Glomerular visceral epithelial cell (primary cell): ENCODE data around the gene CDC42EP4.
"Not testable (repeated sequence)": the region's sequence is repeated elsewhere in the genome, so short reads cannot be mapped to it uniquely, and the experiment has no call there.

ENCODE experiments used
- DNase-seq: peaks from one replicate; pipeline ENCODE4 v3.0.0-alpha.2; 2016; ENCODE audit errors: extremely low spot score

CDC42EP4 gene

DNA sequence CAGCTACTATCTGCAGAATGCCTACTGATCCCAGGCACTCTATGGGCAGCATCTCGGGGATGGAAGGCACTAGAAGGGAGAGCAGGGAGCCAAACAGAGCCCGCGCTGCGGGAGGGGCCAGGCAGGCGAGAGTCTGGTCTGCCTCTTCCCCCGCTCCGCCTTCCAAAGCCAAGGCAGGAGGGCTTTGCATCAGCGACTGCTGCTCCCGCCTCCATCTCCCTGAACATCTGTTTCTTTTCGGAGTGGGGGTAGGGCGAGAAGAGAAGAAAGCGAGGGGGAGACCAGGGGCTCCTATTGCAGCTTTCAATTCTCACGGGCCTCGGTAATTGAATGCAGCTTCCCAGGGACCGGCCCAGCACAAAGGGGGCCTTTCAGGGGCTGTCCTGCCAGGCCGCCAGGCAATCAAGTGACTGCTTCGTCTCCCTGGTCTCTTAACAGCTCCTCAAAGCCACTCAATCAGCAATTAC, 31.4 kb upstream of the CDC42EP4 start:
- DNase-seq = peak; percentile 66

DNA sequence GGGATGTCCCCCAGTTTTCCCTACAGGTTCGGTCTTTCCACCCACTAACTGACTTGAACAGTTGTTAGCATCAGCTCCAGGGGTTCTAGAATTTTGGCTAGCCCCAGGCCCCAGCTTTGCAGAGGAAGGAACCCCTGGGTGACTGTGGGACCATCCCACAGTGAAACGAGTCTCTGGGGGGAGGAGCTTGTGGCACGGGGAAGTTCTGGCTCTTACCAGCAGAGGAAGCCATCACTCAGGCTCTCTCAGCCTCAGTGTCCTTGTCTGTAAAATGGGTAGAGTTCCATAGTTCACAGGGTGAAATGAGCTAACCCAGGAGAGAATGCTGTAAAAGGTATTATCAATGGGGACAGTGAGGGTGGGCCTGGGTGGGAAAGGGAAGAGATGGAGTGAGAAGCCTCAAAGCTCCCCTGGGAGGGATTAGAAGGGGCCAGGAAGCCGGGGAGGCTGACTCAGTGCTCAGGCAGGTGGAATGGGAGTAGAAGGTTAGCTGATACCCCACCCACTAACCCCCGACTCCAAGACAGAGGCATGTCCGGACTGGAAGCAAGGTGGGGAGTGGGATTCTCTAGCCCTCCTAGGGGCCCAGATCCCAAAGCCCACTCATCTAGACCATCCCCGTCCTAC, 30.9 kb upstream of the CDC42EP4 start:
- DNase-seq = peak; percentile 67

GRCh38 chr17:73342050-73342522, 30.3 kb upstream of the CDC42EP4 start:
- peak; percentile 94 for DNase-seq

DNA sequence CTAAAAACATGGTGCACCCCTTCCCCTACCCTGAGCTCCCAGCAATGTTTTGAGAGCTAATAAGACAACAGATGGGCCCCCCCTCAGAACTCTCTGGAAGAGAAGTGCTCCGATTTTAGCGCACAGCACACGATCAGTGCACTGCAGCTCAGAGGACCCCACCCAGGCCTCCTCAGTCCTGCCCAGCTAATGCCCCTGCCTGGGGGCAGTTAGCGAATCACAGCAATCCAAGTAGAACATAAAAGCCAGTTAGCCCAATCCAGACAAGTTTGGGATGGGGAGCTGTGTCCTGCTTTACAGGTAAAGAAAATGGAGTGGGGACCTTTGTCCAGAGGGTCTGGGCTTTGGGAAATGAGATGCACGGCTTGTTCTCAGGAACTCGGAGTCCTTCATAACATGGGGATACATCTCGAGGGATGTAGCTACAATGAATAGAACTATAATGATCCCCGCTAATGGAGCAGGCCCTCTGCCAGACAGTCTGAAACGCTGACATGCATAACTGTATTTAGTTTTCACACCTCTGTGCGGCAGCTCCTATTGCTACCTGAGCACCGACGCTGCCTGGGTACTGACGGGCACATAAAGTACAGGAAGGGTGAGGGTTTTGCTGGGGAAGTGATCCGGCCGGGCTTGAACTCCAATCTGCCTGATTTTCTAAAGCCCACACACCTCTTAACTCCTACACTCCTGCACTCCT, 29.7 kb upstream of the CDC42EP4 start:
- no peak for DNase-seq

DNA sequence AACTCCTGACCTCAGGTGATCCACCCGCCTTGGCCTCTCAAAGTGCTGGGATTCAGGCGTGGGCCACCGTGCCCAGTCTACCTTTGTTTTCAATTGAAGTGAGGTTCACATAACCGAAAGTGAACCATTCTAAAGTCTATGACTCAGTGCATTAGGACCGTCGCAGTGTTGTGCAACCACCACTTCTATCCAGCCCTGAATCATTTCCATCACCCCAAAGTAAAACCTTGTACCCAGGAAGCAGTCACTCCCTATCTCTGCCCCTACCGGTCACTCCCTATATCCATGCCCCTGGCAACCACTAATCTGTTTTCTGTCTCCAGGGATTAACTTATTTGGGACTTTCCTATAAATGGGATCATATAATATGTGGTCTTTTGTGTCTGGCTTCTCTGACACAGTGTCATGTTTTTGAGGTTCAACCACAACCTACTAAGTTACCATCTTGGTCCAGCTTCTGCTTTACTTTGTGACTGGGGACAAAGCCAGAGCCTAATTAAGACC, 28.3 kb upstream of the CDC42EP4 start:
- DNase-seq = peak; percentile 97

DNA sequence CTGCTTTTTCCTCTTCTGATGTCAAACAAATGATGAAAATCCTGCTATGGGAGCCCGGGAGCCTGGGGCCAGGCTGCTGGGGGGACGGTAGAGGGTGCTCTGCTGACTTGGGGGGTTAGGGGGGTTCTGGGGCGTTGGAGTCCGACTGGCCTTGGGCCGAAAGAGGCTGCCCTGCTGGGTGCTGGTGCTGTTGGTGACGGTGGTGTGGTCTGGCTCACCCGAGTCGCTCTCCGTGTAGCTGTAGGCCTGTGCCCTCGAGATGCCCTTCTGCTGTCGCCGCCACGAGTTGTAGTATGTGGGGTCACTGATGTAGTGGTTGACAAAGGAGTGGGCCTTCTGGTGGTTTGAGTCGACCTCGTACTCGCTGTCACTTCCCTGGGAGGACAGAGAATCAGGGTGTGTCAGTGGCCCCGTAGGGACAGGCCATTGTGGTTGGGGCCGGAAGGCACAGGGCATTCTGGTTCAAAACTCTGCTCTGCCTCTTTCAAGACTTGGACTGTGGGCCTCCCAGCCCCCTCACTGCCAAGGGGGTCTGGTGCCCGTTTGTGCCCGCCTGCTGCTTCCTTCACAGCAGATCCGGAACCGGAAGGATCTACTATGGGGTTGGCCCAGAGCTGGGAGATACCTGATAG, 26.9 kb upstream of the CDC42EP4 start:
- DNase-seq = no peak

- DNase-seq = no peak
Measured at GRCh38 chr17:73338050-73338521, 26.3 kb upstream of the CDC42EP4 start.

DNA sequence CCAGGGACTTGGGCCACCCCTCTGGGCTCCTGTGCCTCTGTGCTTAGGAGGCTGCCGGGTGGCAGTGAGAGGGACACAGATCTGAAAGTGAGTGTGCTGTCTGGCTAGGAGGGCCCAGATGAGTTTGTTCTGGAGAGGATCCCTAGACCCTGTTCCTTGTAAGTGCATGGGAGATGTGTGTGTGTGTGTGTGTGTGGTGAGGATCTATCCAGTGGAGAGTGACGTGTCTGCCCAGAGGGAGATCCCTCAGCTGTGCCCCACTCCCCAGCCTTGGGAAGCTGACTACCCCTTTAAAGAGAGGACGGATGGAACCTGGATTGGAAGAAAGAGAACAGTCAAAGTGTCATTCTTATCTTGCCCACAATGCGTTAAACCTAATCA, 25.5 kb upstream of the CDC42EP4 start:
- no peak for DNase-seq

DNA sequence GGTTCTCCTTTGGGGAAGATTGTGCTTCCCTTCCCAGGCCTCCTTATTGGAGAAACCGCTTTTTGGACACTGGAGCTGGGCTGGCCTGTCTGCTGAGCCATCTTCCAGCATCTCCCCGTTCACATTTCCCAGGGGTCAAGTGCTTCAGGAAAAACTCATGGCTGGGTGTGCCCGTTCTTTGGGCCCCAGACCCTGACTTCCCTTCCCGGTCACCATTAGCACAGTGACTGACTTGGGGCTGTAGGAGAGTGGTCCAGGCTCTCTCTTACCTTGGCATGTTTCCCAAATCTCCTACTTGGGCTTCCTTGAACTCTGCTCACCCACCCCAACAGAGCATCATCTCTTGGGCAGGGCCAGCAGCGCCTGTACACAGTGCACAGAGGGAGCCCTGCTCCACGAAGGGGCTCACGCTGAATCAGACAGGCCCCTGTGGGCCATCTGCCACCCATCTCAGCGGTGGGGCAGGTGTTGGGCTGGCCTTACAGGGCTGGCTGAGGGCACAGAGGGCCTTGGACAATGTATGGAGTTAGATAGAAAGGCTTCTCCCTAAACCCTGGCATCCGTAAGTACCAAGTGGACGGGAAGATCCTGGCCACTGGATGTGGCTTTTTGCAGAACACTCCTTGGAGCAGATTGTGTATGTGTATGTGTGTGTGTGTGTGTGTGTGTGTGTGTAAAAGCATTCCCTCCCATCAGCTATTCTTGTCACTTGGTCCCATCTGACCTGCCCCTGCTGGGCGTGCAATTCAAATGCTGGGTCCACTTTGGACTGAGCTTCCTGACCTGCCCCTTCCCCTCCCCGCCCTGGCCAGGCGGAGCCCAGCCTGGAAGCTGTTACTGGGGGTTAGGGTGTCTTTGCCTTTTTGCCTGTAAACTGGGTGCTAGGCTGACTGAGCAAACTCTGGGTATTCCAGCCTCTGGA, 24.9 kb upstream of the CDC42EP4 start:
- DNase-seq = no peak

- no peak for DNase-seq
Measured at GRCh38 chr17:73335591-73336407, 24.0 kb upstream of the CDC42EP4 start.

DNA sequence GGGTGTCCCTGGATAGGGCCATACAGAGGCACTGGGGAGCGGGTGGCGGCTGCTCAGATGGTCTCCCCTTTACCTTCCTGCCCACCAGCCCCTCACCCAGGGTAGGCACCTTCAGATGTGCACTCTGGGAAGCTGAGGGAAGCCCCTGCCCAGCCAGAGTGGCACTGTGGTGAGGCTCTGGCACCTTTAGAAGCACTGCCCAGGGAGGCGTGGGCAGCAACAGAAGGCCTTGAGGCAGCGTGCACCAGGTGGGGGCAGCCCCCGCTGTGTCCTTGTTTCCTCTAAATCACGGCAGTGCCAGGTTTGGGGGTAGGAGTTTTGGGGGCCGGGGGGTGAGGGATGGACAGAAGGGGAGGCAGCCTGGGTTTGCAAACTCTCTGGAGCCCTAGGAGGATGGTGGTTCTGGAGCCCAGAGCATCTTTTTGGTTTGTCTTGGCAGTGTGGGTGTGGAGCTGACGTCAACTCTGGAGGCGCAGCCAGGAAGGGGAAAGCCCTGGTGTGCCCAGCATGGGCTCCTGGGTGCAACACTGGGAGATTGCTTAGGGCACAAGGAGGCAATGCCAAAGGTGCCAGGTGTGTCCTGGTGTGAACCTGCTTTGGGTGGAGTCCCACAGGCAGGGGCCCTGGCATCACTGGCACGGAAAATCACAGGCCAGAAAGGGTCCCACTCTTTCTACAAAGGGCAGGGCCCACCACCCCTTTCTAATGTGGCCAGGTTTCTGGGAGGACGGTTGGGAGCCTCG, 23.1 kb upstream of the CDC42EP4 start:
- no peak for DNase-seq

- DNase-seq = not testable (repeated sequence)
Measured at GRCh38 chr17:73333445-73333844, 21.6 kb upstream of the CDC42EP4 start.

DNA sequence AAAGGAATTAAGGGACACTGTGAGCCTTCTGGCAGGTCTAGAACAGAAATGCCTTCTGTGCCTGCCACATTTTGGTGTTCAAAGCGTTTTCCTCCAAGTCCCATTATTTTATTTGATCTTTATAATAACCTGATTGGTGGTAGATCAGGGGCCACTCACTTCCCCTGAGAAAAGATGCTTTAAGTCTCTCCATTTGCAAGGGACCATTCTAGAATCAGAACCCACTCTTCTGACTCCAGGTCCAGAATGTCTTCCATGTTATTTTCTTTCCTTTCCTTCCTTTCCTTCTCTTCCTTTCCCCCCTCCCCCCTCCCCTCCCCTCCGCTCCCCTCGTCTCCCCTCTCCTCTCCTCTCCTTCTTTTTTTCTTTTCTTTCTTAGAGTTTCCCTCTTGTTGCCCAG, 19.3 kb upstream of the CDC42EP4 start:
- DNase-seq = no peak

- DNase-seq = no peak
Measured at GRCh38 chr17:73327676-73328075, 15.9 kb upstream of the CDC42EP4 start.

GRCh38 chr17:73325527-73325842, 13.7 kb upstream of the CDC42EP4 start:
- DNase-seq = no peak

- DNase-seq = no peak
Measured at GRCh38 chr17:73324711-73325526, 13.1 kb upstream of the CDC42EP4 start.

DNA sequence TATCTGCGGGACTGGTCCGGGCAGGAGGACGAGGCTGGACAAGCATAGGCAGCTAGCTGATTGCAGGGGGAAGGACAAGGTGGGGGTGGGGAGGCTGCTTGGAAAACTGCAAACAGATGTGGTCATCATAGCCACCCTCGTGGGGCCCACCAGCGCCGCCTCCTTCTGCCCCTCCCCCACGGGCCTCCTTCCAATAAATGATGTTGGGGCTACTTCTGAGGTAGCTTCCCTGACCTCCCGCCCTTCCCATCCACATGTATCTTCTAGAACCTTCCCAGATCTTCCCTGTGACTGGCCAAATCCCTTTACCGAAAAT, 12.3 kb upstream of the CDC42EP4 start:
- no peak for DNase-seq

DNA sequence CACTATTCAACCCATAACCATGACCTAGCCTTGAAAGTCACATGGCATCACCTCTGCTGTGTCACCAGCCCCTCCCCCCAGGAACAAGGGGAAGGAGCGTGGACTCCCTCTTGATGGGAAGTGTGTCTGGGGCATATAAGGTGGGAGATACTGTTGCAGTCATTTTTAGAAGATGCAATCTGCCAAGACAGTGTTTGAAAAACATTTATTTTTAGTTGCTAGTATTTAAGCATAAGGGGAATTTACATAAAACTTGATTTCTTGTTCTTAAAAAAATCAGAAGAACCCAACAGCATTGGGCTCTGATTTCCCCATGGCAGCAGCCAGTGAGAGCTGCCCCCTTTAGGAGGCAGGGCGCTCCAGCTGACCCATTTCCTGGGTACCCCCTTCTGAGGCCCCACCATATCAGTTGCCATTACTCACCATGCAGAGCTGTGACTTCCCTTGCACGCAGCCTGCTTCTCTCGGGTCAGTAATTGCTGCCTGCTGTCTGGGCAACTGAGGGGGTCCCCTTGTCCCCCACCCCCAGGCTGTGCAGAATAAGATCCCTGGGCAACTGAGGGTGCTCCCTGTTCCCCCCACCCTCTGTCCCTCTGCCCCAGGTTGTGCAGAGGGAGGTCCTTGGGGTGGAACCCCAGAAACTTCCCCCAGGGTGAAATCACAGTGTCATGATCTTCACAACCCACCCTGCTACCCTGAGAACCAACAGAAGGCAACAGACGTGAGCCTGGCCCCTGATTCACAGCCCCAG, 11.8 kb upstream of the CDC42EP4 start:
- no peak for DNase-seq
